HepG2 (cell line): ENCODE measurements around the gene MLNR. TPM values are rescaled to one million over a fixed set of nuclear protein-coding genes. Genes with fewer than 3 reads are reported as not detected.

Source experiments
- ATAC-seq: fragments of 200-7000 bp; cut with Tn5 transposase; 3 replicates; pipeline ENCODE4 v1.9.1; 2020; ENCODE audit warnings: mild to moderate bottlenecking, moderate library complexity
- BruUV-seq: library from RNA; stranded (reverse); fragments of 400-500 nt; replicated peaks from 2 replicates; lab custom pipeline; 2021; lab: Mats Ljungman, UMichigan
- CTCF ChIA-PET: fragments of 300-600 bp; formaldehyde crosslinking; extraction: SDS; loops from one replicate; lab custom pipeline; 2021; ENCODE audit warnings: low total read pairs, inconsistent platforms, low intra/inter-chr PET ratio; lab: Yijun Ruan, JAX
- POLR2A ChIA-PET: fragments of 350-600 bp; sonication (Branson Sonifier 250); formaldehyde crosslinking; loops from one replicate; lab custom pipeline; 2020; ENCODE audit warnings: antibody characterized with exemption, inconsistent platforms; lab: Yijun Ruan, JAX
- DNase-seq: peaks from one replicate; pipeline ENCODE4 v3.0.0-alpha.2; 2015; ENCODE audit warnings: low spot score
- FAIRE-seq: peaks from 3 replicates; lab custom pipeline; 2011; peaks lifted over from hg19 to GRCh38; lab: Jason Lieb, UNC
- H2AFZ ChIP-seq: one replicate; pipeline ENCODE4 v1.6.1; 2011; ENCODE audit warnings: low read length, inconsistent platforms
- H3K27ac ChIP-seq: fragments of 300-600 bp; 3 replicates; pipeline ENCODE4 v1.8.0; 2011; ENCODE audit warnings: mixed run types, mild to moderate bottlenecking, mixed read lengths, low read length, inconsistent platforms; ENCODE audit not compliant: insufficient read depth; ENCODE audit errors: extremely low read length
- H3K27me3 ChIP-seq, 2 experiments: fragments of 200-600 bp in 1 of 2; 2 replicates in 1 of 2; 3 replicates in 1 of 2; pipeline versions ENCODE4 v1.6.0 to v1.8.0; 2011; ENCODE audit warnings: low read length in 2 of 2, mild to moderate bottlenecking in 2 of 2, moderate library complexity in 2 of 2, inconsistent platforms in 1 of 2; ENCODE audit not compliant: insufficient read depth in 2 of 2, control insufficient read depth in 1 of 2
- H3K36me3 ChIP-seq, 2 experiments: fragments of 200-600 bp in 1 of 2; replicated peaks in 1 of 2; 2 replicates in 1 of 2; 3 replicates in 1 of 2; pipeline versions ENCODE4 v1.5.1 to v1.8.0; 2011; ENCODE audit warnings: low read length in 2 of 2, inconsistent platforms in 1 of 2; ENCODE audit not compliant: insufficient read depth in 2 of 2, control insufficient read depth in 1 of 2
- H3K4me1 ChIP-seq: 2 replicates; pipeline ENCODE4 v1.5.1; 2012; ENCODE audit warnings: low read length, inconsistent platforms; ENCODE audit not compliant: insufficient read depth
- H3K4me2 ChIP-seq: 2 replicates; pipeline ENCODE4 v1.6.0; 2011; ENCODE audit warnings: low read depth, low read length, inconsistent platforms
- H3K4me3 ChIP-seq, 3 experiments: fragments of 200-600 bp in 1 of 3; sonication (generic), shearing (Covaris generic) in 1 of 3; replicated peaks in 1 of 3; 2 replicates each; pipeline ENCODE4 v1.5.1; 2011 to 2016; ENCODE audit warnings: low read length in 3 of 3, inconsistent platforms in 2 of 3, low read depth in 2 of 3, mild to moderate bottlenecking in 2 of 3, control low read depth in 1 of 3, mixed read lengths in 1 of 3; ENCODE audit not compliant: insufficient read depth in 1 of 3
- H3K79me2 ChIP-seq: one replicate; pipeline ENCODE4 v1.6.1; 2011; ENCODE audit warnings: low read length, inconsistent platforms; ENCODE audit not compliant: insufficient read depth
- H3K9ac ChIP-seq: 2 replicates; pipeline ENCODE4 v1.6.0; 2011; ENCODE audit warnings: mild to moderate bottlenecking, low read depth, low read length, inconsistent platforms; ENCODE audit not compliant: insufficient read depth
- H3K9me3 ChIP-seq: 2 replicates; pipeline ENCODE4 v1.5.1; 2012; ENCODE audit warnings: mild to moderate bottlenecking, low read length
- H4K20me1 ChIP-seq: 2 replicates; pipeline ENCODE4 v1.6.0; 2011; ENCODE audit warnings: inconsistent platforms, mild to moderate bottlenecking, low read length, moderate library complexity; ENCODE audit not compliant: insufficient read depth
- ATM ChIP-seq: fragments of 450-650 bp; IDR thresholded peaks from 2 replicates; pipeline ENCODE4 v1.7.1; 2017; ENCODE audit warnings: mild to moderate bottlenecking, borderline replicate concordance
- PRPF4 ChIP-seq: fragments of 200-400 bp; formaldehyde crosslinking; IDR thresholded peaks from 2 replicates; pipeline ENCODE4 v1.6.1; 2016; ENCODE audit warnings: low read length, low read depth; ENCODE audit not compliant: poor library complexity, severe bottlenecking
- RARG ChIP-seq: sonication (generic); formaldehyde crosslinking; IDR thresholded peaks from 2 replicates; pipeline ENCODE4 v1.4.0; 2020; ENCODE audit warnings: low read depth, mild to moderate bottlenecking, missing genetic modification reagents
- TFAP4 ChIP-seq: sonication (generic); IDR thresholded peaks from 2 replicates; pipeline ENCODE4 v1.6.1; 2016; ENCODE audit warnings: low read depth, borderline replicate concordance
- UBTF ChIP-seq: sonication (generic); formaldehyde crosslinking; IDR thresholded peaks from 2 replicates; pipeline ENCODE4 v1.4.0; 2020; ENCODE audit warnings: mild to moderate bottlenecking, missing genetic modification reagents
- ZBTB7B ChIP-seq: sonication (generic); formaldehyde crosslinking; IDR thresholded peaks from 2 replicates; pipeline ENCODE4 v1.4.0; 2020; ENCODE audit warnings: missing genetic modification reagents
- ZNF550 ChIP-seq: sonication (generic); formaldehyde crosslinking; IDR thresholded peaks from 2 replicates; pipeline ENCODE4 v1.4.0; 2020; ENCODE audit warnings: mild to moderate bottlenecking, missing genetic modification reagents, borderline replicate concordance
- ZNF850 ChIP-seq: sonication (generic); formaldehyde crosslinking; conservative IDR thresholded peaks from 2 replicates; pipeline ENCODE4 v1.9.0; 2021; ENCODE audit warnings: mild to moderate bottlenecking, missing genetic modification reagents
- WGBS: methylation state at CpG from one replicate; pipeline ENCODE4 v1.1.6; 2017; ENCODE audit warnings: low lambda C conversion rate; 5-methylcytosine and 5-hydroxymethylcytosine counted together
- in situ Hi-C: cut with HindIII; loops from 2 replicates; pipeline ENCODE4 v1.10.0; 2017; ENCODE audit warnings: low pct_unique_long_range_greater_than_20kb; ENCODE audit not compliant: extremely low pct_ligation_motif_present
- intact Hi-C: fragments of 100-400 bp; cut with micrococcal nuclease; formaldehyde crosslinking; loops from one replicate; pipeline ENCODE4 v1.10.0; 2022; ENCODE audit not compliant: unreplicated experiment
- polyA plus RNA-seq, 8 experiments: library from polyadenylated mRNA; depleted of rRNA in 3 of 8; stranded (reverse) in 7 of 8; unstranded in 1 of 8; fragments of >200 nt; fragmentation: Illumina TruSeq in 4 of 8; extraction: Trizol in 4 of 8; gene quantifications; 2 replicates each; pipeline versions ENCODE4 v1.2.1 to v1.2.3, GENCODE V29; 2011 to 2016; ENCODE audit warnings: low read depth in 4 of 8, missing spikeins in 1 of 8, mixed read lengths in 1 of 8; ENCODE audit not compliant: insufficient read depth in 1 of 8
- total RNA-seq, 5 experiments: library from RNA; depleted of rRNA; stranded (reverse); fragments of >200 nt; fragmentation: Illumina TruSeq; extraction: Trizol; gene quantifications; 2 replicates each; pipeline ENCODE4 v1.2.3, GENCODE V29; 2016; ENCODE audit warnings: low read depth in 1 of 5
- TF ChIP-seq, protein P1 (sequence below): sonication (generic); formaldehyde crosslinking; IDR thresholded peaks from 2 replicates; pipeline ENCODE4 v1.5.1; 2020; ENCODE audit warnings: mild to moderate bottlenecking, missing genetic modification reagents, moderate library complexity
- TF ChIP-seq, protein P2 (sequence below): sonication (generic); formaldehyde crosslinking; IDR thresholded peaks from 2 replicates; pipeline ENCODE4 v1.8.0; 2022; ENCODE audit warnings: mild to moderate bottlenecking, missing genetic modification reagents
- TF ChIP-seq, protein P3 (sequence below): sonication (generic); formaldehyde crosslinking; IDR thresholded peaks from 2 replicates; pipeline ENCODE4 v1.5.0; 2020; ENCODE audit warnings: mild to moderate bottlenecking, low read depth, missing genetic modification reagents, borderline replicate concordance
- TF ChIP-seq, protein P4 (sequence below): sonication (generic); formaldehyde crosslinking; IDR thresholded peaks from 2 replicates; pipeline ENCODE4 v1.4.0; 2020; ENCODE audit warnings: missing genetic modification reagents, low read depth, mild to moderate bottlenecking, borderline replicate concordance
- TF ChIP-seq, protein P5 (sequence below): sonication (generic); formaldehyde crosslinking; IDR thresholded peaks from 2 replicates; pipeline ENCODE4 v1.8.1; 2023; ENCODE audit warnings: mild to moderate bottlenecking, missing genetic modification reagents

Gene MLNR
- total and polyA plus RNA-seq, 2 of the 13 experiments (the other 11 are each of a cell fraction or from before 2014, with no cell fraction given) = 0.46 TPM; not detected in 1

DNA sequence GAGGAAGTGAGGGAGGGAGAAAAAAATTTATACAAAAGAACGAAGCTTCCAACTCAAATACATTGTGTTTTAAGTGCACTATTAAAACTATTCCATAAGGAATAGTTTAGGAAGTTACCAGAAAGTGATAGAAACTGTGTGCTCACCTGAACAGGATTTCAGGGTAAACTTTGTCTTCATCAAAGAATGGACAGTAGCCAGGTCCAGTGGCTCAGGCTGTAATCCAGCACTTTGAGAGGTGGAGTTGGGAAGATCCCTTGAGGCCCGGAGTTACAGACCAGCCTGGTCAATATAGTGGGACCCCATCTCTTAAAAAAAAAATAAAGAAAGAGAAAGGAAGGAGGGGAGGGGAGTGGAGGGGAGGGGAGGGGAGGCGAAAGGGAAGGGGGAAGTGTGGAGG lies 14.6 kb downstream of the MLNR start:
- in situ Hi-C loops = no loop called here
- H3K4me1 ChIP-seq = no peaks in the 10 kb centered on the region
- H3K4me3 ChIP-seq = no peak overlapping the region
- H2AFZ ChIP-seq = no peak overlapping the region
- ATAC-seq (no peak), DNase-seq (no peak), FAIRE-seq (no peak)
- H3K27me3 ChIP-seq = no peaks in the 10 kb centered on the region
- no peak overlapping the region for H3K4me2 ChIP-seq
- no peaks in the 10 kb centered on the region for H4K20me1 ChIP-seq
- WGBS = 63% methylated on average over 3 of the region's 3 CpGs
- no peaks in the 10 kb centered on the region for H3K79me2 ChIP-seq
- H3K36me3 ChIP-seq = no peaks in the 10 kb centered on the region
- ChIA-PET POLR2A (interaction anchor here (1.9 kb wide), 1 partner anchor 13 kb away, joined by 7 read pairs; the partner anchor contains the start of gene CDADC1), CTCF (no interaction called here)
- no peak for TF ChIP-seq UBTF (CRISPR knock-in tag)
- no peak for TF ChIP-seq ZBTB7B
- TF ChIP-seq, protein P1, sequence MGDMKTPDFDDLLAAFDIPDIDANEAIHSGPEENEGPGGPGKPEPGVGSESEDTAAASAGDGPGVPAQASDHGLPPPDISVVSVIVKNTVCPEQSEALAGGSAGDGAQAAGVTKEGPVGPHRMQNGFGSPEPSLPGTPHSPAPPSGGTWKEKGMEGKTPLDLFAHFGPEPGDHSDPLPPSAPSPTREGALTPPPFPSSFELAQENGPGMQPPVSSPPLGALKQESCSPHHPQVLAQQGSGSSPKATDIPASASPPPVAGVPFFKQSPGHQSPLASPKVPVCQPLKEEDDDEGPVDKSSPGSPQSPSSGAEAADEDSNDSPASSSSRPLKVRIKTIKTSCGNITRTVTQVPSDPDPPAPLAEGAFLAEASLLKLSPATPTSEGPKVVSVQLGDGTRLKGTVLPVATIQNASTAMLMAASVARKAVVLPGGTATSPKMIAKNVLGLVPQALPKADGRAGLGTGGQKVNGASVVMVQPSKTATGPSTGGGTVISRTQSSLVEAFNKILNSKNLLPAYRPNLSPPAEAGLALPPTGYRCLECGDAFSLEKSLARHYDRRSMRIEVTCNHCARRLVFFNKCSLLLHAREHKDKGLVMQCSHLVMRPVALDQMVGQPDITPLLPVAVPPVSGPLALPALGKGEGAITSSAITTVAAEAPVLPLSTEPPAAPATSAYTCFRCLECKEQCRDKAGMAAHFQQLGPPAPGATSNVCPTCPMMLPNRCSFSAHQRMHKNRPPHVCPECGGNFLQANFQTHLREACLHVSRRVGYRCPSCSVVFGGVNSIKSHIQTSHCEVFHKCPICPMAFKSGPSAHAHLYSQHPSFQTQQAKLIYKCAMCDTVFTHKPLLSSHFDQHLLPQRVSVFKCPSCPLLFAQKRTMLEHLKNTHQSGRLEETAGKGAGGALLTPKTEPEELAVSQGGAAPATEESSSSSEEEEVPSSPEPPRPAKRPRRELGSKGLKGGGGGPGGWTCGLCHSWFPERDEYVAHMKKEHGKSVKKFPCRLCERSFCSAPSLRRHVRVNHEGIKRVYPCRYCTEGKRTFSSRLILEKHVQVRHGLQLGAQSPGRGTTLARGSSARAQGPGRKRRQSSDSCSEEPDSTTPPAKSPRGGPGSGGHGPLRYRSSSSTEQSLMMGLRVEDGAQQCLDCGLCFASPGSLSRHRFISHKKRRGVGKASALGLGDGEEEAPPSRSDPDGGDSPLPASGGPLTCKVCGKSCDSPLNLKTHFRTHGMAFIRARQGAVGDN (CRISPR knock-in tag) = no peak
- TF ChIP-seq, protein P2, sequence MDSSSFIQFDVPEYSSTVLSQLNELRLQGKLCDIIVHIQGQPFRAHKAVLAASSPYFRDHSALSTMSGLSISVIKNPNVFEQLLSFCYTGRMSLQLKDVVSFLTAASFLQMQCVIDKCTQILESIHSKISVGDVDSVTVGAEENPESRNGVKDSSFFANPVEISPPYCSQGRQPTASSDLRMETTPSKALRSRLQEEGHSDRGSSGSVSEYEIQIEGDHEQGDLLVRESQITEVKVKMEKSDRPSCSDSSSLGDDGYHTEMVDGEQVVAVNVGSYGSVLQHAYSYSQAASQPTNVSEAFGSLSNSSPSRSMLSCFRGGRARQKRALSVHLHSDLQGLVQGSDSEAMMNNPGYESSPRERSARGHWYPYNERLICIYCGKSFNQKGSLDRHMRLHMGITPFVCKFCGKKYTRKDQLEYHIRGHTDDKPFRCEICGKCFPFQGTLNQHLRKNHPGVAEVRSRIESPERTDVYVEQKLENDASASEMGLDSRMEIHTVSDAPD (CRISPR knock-in tag) = no peak
- no peak for TF ChIP-seq ZNF550 (CRISPR knock-in tag)
- no peak for TF ChIP-seq ZNF850 (CRISPR knock-in tag)
- TF ChIP-seq, protein P3, sequence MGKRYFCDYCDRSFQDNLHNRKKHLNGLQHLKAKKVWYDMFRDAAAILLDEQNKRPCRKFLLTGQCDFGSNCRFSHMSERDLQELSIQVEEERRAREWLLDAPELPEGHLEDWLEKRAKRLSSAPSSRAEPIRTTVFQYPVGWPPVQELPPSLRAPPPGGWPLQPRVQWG (CRISPR knock-in tag) = no peak
- TF ChIP-seq, protein P4, sequence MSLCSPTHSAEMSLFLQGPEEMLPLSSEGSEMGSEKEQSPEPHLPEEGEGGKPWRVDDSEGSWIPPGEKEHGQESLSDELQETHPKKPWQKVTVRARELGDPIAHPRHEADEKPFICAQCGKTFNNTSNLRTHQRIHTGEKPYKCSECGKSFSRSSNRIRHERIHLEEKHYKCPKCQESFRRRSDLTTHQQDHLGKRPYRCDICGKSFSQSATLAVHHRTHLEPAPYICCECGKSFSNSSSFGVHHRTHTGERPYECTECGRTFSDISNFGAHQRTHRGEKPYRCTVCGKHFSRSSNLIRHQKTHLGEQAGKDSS (CRISPR knock-in tag) = no peak
- TF ChIP-seq, protein P5, sequence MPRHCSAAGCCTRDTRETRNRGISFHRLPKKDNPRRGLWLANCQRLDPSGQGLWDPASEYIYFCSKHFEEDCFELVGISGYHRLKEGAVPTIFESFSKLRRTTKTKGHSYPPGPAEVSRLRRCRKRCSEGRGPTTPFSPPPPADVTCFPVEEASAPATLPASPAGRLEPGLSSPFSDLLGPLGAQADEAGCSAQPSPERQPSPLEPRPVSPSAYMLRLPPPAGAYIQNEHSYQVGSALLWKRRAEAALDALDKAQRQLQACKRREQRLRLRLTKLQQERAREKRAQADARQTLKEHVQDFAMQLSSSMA (CRISPR knock-in tag) = no peak
- TF ChIP-seq PRPF4 = no peak
- no peak for TF ChIP-seq RARG (CRISPR knock-in tag)
- no peak for TF ChIP-seq TFAP4
- no peak for TF ChIP-seq ATM
- intact Hi-C loops = no loop called here
- H3K27ac ChIP-seq = no peak overlapping the region
- H3K9ac ChIP-seq = no peak overlapping the region
- BruUV-seq = no TSS peak
- no peaks in the 10 kb centered on the region for H3K9me3 ChIP-seq
